Embryonic facial prominence (tissue), 1 donor: ENCODE data around the gene TMEM88.
"Not testable (repeated sequence)": the region's sequence is repeated elsewhere in the genome, so short reads cannot be mapped to it uniquely, and the experiment has no call there.

Experiments
- DNase-seq: peaks from one replicate; pipeline ENCODE4 v3.0.0-alpha.2; 2016; ENCODE audit errors: extremely low spot score

The TMEM88 gene

GRCh38 chr17:7856011-7856810, 1.3 kb downstream of the TMEM88 start:
- no peak for DNase-seq

GRCh38 chr17:7856811-7857712, 2.2 kb downstream of the TMEM88 start, which contains the start of gene NAA38:
TSS of gene NAA38 (minus strand) at chr17:7857559. CDS start at chr17:7857463, 96 bp downstream.
- peak; percentile 100 for DNase-seq

DNA sequence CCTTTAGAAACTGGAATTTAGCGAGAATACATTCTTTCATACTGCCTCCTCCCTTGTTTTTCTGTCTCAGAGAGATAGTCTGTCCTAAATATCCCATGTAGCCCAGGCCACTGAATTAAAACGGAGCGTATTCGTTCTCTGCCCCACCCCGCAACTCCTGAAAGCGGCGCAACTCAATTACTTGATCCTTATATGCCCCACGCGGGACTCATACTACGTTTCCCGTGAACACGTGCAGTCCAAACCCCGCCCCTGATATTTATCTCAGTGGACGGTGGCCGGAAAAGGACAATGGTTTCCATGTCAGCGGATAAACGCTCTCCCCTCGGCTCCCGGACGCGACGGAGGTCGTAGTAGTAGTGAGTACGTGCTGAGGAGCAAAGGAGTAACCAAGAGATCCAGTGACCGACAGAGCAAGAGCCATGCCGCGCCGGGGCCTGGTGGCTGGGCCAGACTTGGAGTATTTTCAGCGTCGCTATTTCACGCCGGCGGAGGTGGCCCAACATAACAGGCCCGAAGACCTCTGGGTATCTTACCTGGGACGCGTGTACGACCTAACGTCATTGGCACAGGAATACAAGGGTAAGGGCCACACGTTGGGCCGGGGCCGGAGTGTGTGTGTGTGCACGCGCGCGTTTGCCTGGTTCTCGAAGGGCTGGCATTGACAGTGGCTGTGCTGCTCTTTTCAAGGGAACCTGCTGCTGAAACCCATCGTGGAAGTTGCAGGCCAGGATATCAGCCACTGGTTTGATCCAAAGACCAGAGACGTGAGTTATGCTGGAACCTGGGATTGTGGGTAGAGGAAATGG, 3.1 kb downstream of the TMEM88 start, which contains the start of gene CYB5D1:
Gene CYB5D1, plus strand, starts transcription at position 291 of the 809 bp plus-strand sequence. Its CDS starts 132 bp downstream, at position 423.
- peak; percentile 92 for DNase-seq

- no peak for DNase-seq
These were observed 3.6 kb downstream of the TMEM88 start for GRCh38 chr17:7858522-7858810.

- no peak for DNase-seq
These were observed 4.2 kb downstream of the TMEM88 start for GRCh38 chr17:7859028-7859427.

DNA sequence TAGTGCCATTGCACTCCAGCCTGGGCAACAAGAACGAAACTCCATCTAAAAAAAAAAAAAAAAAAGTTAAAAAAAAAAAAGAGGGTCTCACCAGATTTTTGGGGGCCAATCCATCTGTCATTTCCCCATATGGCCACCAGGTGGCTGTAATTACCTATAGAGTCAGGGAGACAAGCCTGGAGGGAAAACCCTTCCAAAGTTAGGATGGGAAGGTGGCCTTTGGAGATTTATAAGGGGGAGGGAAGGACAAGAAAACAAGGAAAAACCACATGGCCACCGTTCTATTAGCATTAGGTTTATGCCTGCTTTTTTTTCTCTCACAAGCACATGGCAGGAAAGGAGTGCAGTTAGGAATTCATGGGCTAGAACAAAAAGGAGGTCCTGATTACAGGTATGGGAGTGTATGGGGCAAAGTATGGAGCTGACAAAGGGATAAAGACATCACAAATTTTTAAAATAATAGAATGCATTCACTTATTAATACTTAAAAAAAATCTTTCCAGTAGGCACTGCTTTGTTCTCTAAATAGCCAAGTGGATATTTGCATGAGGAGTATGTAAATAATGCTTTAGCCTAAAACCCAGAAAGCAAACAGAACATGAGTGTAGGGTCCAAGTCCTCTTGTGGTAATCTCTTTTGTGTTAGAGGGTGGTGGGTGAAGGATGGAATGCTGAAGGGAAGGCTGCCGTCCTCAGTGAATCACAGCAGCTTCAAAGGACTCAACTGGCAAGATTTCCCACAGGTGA, 8.0 kb downstream of the TMEM88 start:
- no peak for DNase-seq

DNA sequence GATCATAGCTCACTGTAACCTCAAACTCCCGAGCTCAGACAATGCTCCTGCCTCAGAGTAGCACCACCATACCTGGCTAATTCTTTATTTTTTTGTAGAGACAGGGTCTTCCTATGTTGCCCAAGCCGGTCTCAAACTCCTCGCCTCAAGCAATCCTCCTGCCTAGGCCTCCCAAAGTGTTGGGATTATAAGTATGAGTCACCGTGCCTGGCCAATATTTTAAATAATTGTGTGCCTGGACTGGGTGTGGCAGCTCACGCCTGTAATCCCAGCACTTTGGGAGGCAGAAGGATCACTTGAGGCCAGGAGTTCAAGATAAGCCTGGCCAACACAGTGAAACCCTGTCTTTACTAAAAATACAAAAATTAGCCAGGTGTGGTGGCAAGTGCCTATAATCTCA, 9.5 kb downstream of the TMEM88 start:
- not testable (repeated sequence) for DNase-seq

- no peak for DNase-seq
These were observed 10.3 kb downstream of the TMEM88 start for GRCh38 chr17:7864995-7865650.

GRCh38 chr17:7867881-7868329, 13.0 kb downstream of the TMEM88 start:
- no peak for DNase-seq

- DNase-seq, result no peak
These were observed 18.2 kb downstream of the TMEM88 start for GRCh38 chr17:7873051-7873450.

- DNase-seq, result no peak
These were observed 21.0 kb downstream of the TMEM88 start for GRCh38 chr17:7875804-7876370.

DNA sequence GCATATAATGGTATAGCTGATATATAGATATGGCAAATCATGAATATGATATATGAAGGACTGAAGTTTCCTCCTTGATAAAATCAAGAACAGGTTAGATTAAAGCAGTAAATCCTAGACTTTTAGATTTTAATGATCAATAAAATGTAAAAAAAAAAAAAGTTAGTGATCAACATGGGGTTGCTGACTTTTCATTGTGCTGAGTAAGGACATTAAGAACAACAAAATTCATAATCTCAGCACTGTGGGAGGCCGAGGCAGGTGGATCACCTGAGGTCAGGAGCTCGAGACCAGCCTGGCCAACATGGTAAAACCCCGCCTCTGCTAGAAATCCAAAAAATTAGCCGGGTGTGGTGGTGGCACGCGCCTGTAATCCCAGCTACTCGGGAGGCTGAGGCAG, 23.4 kb downstream of the TMEM88 start:
- DNase-seq, result no peak

DNA sequence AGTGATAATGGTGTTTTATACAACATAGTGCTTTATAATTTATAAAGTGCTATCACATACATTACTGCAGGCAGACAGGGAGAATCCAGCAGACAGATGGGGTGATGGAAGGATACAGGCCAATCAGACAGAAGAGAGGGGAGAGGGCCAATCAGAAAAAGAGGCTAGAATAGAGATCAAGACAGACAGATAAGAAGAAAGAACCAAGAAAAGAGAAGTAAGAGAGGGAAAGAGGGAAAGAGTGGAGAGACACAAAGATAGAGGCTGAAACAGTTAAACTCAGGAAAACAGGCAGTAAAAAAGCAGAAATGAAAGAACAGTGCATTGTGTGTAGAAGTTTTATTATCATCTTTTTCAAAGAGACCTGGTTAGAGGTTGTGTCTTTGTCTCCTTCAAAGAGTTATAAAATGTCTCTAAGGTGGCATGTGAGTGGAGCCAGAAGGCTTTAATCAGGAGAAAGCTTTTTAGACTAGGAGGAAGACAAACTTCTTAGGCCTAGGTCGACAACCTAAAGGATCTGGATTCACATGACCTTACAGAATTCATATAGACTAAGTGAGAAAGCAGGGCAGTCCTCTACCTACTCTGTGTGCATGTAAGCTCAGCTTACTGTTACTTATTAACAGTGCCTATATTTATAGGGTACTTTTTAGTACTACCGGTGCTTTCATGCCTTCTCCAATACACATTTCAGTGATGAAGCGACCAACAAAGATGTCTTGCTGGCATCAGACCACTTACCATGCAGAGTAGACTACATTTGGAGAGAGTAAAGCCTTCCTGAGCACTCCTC, 25.4 kb downstream of the TMEM88 start:
- no peak for DNase-seq

DNA sequence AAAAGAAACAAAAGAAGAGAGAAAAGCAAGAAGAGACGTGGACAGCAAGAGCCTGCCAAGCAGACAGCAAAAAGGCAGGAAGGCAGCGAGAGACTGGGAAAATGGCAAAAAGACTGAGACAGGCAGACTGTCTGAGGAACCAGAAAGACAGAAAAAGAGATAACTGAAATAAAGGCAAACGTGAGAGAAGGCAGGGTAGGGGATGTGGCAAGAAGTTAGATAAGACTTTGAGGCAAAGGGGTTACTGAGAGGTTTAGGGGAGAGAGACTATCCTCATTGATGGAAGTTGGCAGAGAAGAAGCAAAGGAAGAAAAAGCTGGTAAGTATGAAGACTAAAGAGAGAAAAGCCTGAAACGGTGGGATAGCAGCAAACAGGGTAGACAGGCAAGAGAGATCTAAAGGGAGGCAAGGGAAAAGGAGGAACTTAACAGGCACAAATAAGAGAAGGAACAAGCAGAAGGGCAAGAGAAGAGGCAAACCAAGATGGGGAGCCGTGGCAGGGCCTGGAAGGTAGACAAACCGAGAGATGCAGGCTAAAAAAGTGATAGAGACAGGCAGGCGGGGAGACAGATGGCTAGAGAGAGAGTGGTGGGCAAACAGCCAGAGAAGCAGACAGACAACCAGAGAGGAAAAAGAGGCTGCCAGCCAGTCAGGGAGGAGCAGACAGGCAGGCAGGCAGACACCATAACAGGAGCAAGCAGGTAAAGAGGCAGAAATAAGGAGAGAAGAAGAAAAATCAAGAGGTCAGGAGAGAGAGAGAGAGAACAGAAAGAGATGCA, 26.6 kb downstream of the TMEM88 start:
- DNase-seq, result no peak

- no peak for DNase-seq
These were observed 27.2 kb downstream of the TMEM88 start for GRCh38 chr17:7882068-7882467.

GRCh38 chr17:7882629-7883028, 27.8 kb downstream of the TMEM88 start:
- no peak for DNase-seq

DNA sequence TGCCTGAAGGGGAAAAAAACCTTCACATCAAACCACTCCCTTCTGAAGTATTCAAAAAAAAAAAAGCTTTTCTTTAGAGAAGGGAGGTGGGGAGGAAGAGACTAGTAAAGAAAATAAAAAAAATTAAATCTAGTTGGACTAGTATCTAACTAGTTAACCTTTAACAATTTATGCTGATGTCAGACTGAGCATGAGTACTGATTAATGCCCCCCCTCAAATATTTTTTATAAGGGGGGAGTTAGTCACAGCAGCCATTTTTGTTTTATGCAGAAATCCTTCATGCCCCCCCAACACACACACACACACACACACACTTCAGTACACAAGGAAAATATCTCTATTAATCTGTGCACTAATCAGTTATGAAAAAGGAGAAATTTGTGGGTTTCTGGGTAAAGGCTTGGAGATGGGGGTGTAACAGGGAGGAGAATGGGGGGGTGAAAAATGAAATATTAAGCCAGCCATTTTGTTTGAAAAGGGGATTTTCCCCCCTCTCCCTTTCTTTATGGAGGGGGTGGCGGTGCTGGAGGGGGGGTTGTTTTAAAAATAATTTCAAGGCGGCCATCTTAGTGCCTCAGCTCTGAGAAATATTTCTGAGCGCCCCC, 29.0 kb downstream of the TMEM88 start:
- DNase-seq, result peak; percentile 72
